Peyer's patch (tissue), 4 donors: Measurements from ENCODE around the gene WT1. TPM values are rescaled to one million over a fixed set of nuclear protein-coding genes. Genes with fewer than 3 reads are reported as not detected.

Source experiments
- DNase-seq, 3 donors: peaks; one replicate each; pipeline ENCODE4 v3.0.0-alpha.2; 2017 to 2019
- H3K27ac ChIP-seq, 4 donors: fragments of 200-600 bp; sonication (generic); one replicate each; pipeline ENCODE4 v1.5.1; 2016 to 2019
- H3K27me3 ChIP-seq, 2 donors: fragments of 200-600 bp; sonication (generic); one replicate each; pipeline ENCODE4 v1.5.1; 2019
- H3K36me3 ChIP-seq, 3 donors: fragments of 200-600 bp; sonication (generic); one replicate each; pipeline ENCODE4 v1.5.1; 2016 to 2019
- H3K4me1 ChIP-seq, 4 donors: fragments of 200-600 bp; sonication (generic); one replicate each; pipeline ENCODE4 v1.5.1; 2016 to 2019
- H3K4me3 ChIP-seq, 4 donors: fragments of 200-600 bp; sonication (generic); 1 replicate in 3 of 4; 2 replicates in 1 of 4; pipeline ENCODE4 v1.5.1; 2016 to 2019; ENCODE audit warnings: mild to moderate bottlenecking in 1 of 4
- H3K9me3 ChIP-seq, 4 donors: fragments of 200-600 bp; sonication (generic); one replicate each; pipeline ENCODE4 v1.5.1; 2016 to 2019; ENCODE audit warnings: mild to moderate bottlenecking in 1 of 4
- POLR2A ChIP-seq, 2 donors: fragments of 450-650 bp; IDR thresholded peaks; one replicate each; pipeline ENCODE4 v1.5.1; 2017; ENCODE audit warnings: antibody characterized with exemption in 2 of 2, mild to moderate bottlenecking in 2 of 2, moderate library complexity in 2 of 2
- total RNA-seq, 4 donors: library from RNA; depleted of rRNA; stranded (reverse); fragments of >200 nt; gene quantifications; one replicate each; pipeline ENCODE4 v1.1.0, GENCODE V29; 2016
- TF ChIP-seq, protein P1 (sequence below), 6 experiments: fragments of 450-650 bp in 4 of 6; fragments of 200-600 bp in 2 of 6; sonication (generic) in 1 of 6; IDR thresholded peaks; one replicate each; pipeline ENCODE4 v1.5.1; 2017 to 2019; ENCODE audit warnings: antibody characterized with exemption in 6 of 6, mild to moderate bottlenecking in 3 of 6, moderate library complexity in 1 of 6

Gene WT1
- total RNA-seq, 4 donors from 2014 or later: not detected

DNA sequence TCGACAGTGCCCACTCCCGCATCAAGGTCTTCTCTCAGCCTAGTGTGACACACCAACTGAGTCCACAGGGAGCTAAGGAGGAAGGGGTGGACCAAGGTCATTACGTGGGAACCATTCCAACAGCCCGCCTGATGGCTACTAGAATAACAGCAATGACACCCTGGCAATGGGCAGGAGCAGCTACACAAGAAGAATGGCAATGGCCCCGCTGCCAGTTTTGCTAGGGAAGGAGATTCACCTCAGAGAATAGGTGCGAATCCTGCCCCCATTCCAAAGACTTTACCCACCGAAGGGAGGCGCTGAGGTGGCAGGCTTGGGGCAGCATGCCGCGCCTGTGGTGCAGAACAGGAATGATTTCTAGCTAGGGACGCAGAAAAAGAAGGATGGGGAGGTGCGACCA lies 9.1 kb downstream of the WT1 start:
- Histone ChIP-seq H3K36me3 (no peaks in the 10 kb centered on the region), H3K4me1 (no peaks in the 10 kb centered on the region), H3K27me3 (peaks cover 0 to 25% of the 10 kb centered on the region in 2 donors), H3K4me3 (no peak overlapping the region), H3K9me3 (no peaks in the 10 kb centered on the region), H3K27ac (no peak overlapping the region)
- no peak for TF ChIP-seq POLR2A (IDR thresholded peaks at IDR 0.05)
- TF ChIP-seq, protein P1, sequence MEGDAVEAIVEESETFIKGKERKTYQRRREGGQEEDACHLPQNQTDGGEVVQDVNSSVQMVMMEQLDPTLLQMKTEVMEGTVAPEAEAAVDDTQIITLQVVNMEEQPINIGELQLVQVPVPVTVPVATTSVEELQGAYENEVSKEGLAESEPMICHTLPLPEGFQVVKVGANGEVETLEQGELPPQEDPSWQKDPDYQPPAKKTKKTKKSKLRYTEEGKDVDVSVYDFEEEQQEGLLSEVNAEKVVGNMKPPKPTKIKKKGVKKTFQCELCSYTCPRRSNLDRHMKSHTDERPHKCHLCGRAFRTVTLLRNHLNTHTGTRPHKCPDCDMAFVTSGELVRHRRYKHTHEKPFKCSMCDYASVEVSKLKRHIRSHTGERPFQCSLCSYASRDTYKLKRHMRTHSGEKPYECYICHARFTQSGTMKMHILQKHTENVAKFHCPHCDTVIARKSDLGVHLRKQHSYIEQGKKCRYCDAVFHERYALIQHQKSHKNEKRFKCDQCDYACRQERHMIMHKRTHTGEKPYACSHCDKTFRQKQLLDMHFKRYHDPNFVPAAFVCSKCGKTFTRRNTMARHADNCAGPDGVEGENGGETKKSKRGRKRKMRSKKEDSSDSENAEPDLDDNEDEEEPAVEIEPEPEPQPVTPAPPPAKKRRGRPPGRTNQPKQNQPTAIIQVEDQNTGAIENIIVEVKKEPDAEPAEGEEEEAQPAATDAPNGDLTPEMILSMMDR (IDR thresholded peaks at IDR 0.05): no peak
- DNase-seq: no peak

GRCh38 chr11:32425761-32426160 lies 9.6 kb downstream of the WT1 start:
- no peaks in the 10 kb centered on the region for H3K4me1 ChIP-seq
- no peak overlapping the region for H3K27ac ChIP-seq
- no peaks in the 10 kb centered on the region for H3K36me3 ChIP-seq
- H3K9me3 ChIP-seq: no peaks in the 10 kb centered on the region
- DNase-seq: no peak
- peaks cover 0 to 25% of the 10 kb centered on the region in 2 donors for H3K27me3 ChIP-seq
- TF ChIP-seq POLR2A (IDR thresholded peaks at IDR 0.05): no peak
- no peak overlapping the region for H3K4me3 ChIP-seq

- Histone ChIP-seq H3K4me1 (no peaks in the 10 kb centered on the region), H3K9me3 (no peaks in the 10 kb centered on the region), H3K36me3 (no peaks in the 10 kb centered on the region), H3K27ac (no peak overlapping the region), H3K27me3 (peaks cover 0 to 12% of the 10 kb centered on the region in 2 donors), H3K4me3 (no peak overlapping the region)
- no peak for DNase-seq
- TF ChIP-seq POLR2A (IDR thresholded peaks at IDR 0.05): no peak
- TF ChIP-seq, protein P1 (IDR thresholded peaks at IDR 0.05): no peak
These were observed 12.8 kb downstream of the WT1 start for GRCh38 chr11:32422545-32422944.

DNA sequence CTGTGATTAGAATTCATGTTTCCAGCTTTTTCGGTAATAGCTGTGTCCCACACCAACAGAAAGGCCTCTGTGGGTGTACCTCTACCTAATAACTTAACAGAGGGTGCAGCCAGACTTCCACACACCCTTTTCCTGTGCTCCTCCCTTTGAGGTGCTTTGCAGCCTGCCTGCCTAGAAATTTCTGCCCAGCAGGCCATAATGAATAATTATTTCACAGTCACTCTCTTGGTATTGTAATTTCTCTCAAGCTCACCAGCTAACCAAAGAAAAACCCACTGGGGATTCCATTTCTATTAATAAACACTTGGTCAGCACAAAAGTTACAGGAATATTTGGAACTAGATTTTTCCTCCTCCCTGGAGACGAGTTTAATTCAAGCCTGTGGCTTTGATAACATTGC lies 13.3 kb downstream of the WT1 start:
- H3K36me3 ChIP-seq: no peaks in the 10 kb centered on the region
- no peak for DNase-seq
- H3K4me1 ChIP-seq: no peaks in the 10 kb centered on the region
- peaks cover 0 to 6% of the 10 kb centered on the region in 2 donors for H3K27me3 ChIP-seq
- no peaks in the 10 kb centered on the region for H3K9me3 ChIP-seq
- TF ChIP-seq, protein P1 (IDR thresholded peaks at IDR 0.05): no peak
- no peak for TF ChIP-seq POLR2A (IDR thresholded peaks at IDR 0.05)
- no peak overlapping the region for H3K27ac ChIP-seq
- no peak overlapping the region for H3K4me3 ChIP-seq

GRCh38 chr11:32420937-32421901 lies 14.1 kb downstream of the WT1 start:
- Histone ChIP-seq H3K27me3 (peaks cover 0 to 3% of the 10 kb centered on the region in 2 donors), H3K36me3 (no peaks in the 10 kb centered on the region), H3K4me3 (no peak overlapping the region), H3K27ac (no peak overlapping the region), H3K9me3 (no peaks in the 10 kb centered on the region), H3K4me1 (no peaks in the 10 kb centered on the region)
- no peak for DNase-seq
- TF ChIP-seq, protein P1 (IDR thresholded peaks at IDR 0.05): no peak
- TF ChIP-seq POLR2A (IDR thresholded peaks at IDR 0.05): no peak

- H3K9me3 ChIP-seq: no peaks in the 10 kb centered on the region
- no peak overlapping the region for H3K4me3 ChIP-seq
- no peaks in the 10 kb centered on the region for H3K36me3 ChIP-seq
- no peak overlapping the region for H3K27ac ChIP-seq
- DNase-seq: no peak
- TF ChIP-seq POLR2A (IDR thresholded peaks at IDR 0.05): no peak
- TF ChIP-seq, protein P1 (IDR thresholded peaks at IDR 0.05): no peak
- H3K27me3 ChIP-seq: peaks cover 0 to 3% of the 10 kb centered on the region in 2 donors
- H3K4me1 ChIP-seq: no peaks in the 10 kb centered on the region
These were observed 15.2 kb downstream of the WT1 start for GRCh38 chr11:32420139-32420538.
